IMR-90 (cell line): Measurements from ENCODE around the gene HNRNPLL. TPM values are rescaled to one million over a fixed set of nuclear protein-coding genes. Genes with fewer than 3 reads are reported as not detected.

Experiments
- ATAC-seq: fragments of 200-7000 bp; cut with Tn5 transposase; 2 replicates; pipeline ENCODE4 v1.9.1; 2020; ENCODE audit warnings: low read depth, mild to moderate bottlenecking, moderate library complexity
- BruUV-seq: library from RNA; stranded (reverse); fragments of 400-500 nt; replicated peaks from 2 replicates; lab custom pipeline; 2021; lab: Mats Ljungman, UMichigan
- CTCF ChIA-PET: fragments of 300-600 bp; formaldehyde crosslinking; extraction: SDS; loops from one replicate; lab custom pipeline; 2021; ENCODE audit warnings: antibody characterized with exemption; lab: Yijun Ruan, JAX
- POLR2A ChIA-PET: fragments of 300-600 bp; sonication (Branson Sonifier 250); formaldehyde crosslinking; loops from one replicate; lab custom pipeline; 2022; ENCODE audit warnings: antibody characterized with exemption; ENCODE audit not compliant: unreplicated experiment; lab: Charles Lee
- DNase-seq: peaks from one replicate; pipeline ENCODE4 v3.0.0; 2013
- H2AFZ ChIP-seq: replicated peaks from 2 replicates; pipeline ENCODE3; 2013; ENCODE audit warnings: low read length, mild to moderate bottlenecking; ENCODE audit not compliant: poor library complexity
- H2AK5ac ChIP-seq: 2 replicates; pipeline ENCODE4 v1.6.1; 2013; ENCODE audit warnings: low read depth, low read length, inconsistent platforms
- H2AK9ac ChIP-seq: replicated peaks from 2 replicates; pipeline ENCODE3; 2013; ENCODE audit warnings: mild to moderate bottlenecking, low read depth, low read length, moderate library complexity; ENCODE audit not compliant: poor library complexity
- H2BK120ac ChIP-seq: 2 replicates; pipeline ENCODE4 v1.6.1; 2013; ENCODE audit warnings: low read depth, low read length, inconsistent platforms
- H2BK15ac ChIP-seq: 3 replicates; pipeline ENCODE4 v1.6.1; 2013; ENCODE audit warnings: low read depth, low read length, inconsistent platforms
- H2BK20ac ChIP-seq: 2 replicates; pipeline ENCODE4 v1.6.1; 2013; ENCODE audit warnings: low read depth, mild to moderate bottlenecking, inconsistent platforms, low read length, moderate library complexity
- H2BK5ac ChIP-seq: 2 replicates; pipeline ENCODE4 v1.6.1; 2013; ENCODE audit warnings: mild to moderate bottlenecking, low read depth, low read length, inconsistent platforms; ENCODE audit not compliant: poor library complexity, severe bottlenecking
- H3K14ac ChIP-seq: replicated peaks from 2 replicates; pipeline ENCODE4 v1.6.1; 2013; ENCODE audit warnings: low read depth, low read length, inconsistent platforms
- H3K18ac ChIP-seq: 2 replicates; pipeline ENCODE4 v1.6.1; 2013; ENCODE audit warnings: low read depth, low read length, control low read depth
- H3K23ac ChIP-seq: 2 replicates; pipeline ENCODE4 v1.6.1; 2013; ENCODE audit warnings: low read depth, low read length, inconsistent platforms
- H3K27ac ChIP-seq: 2 replicates; pipeline ENCODE4 v1.5.1; 2013; ENCODE audit warnings: mild to moderate bottlenecking, control low read depth, low read length; ENCODE audit not compliant: insufficient read depth
- H3K27me3 ChIP-seq: 2 replicates; pipeline ENCODE4 v1.6.1; 2013; ENCODE audit warnings: low read length; ENCODE audit not compliant: control insufficient read depth, insufficient read depth
- H3K36me3 ChIP-seq: 2 replicates; pipeline ENCODE4 v1.6.1; 2013; ENCODE audit warnings: low read length, mixed read lengths; ENCODE audit not compliant: control insufficient read depth, insufficient read depth
- H3K4ac ChIP-seq: 2 replicates; pipeline ENCODE4 v1.6.1; 2013; ENCODE audit warnings: low read depth, low read length, inconsistent platforms
- H3K4me1 ChIP-seq: 2 replicates; pipeline ENCODE4 v1.6.1; 2013; ENCODE audit warnings: low read length, mixed read lengths; ENCODE audit not compliant: control insufficient read depth, insufficient read depth
- H3K4me2 ChIP-seq: 2 replicates; pipeline ENCODE4 v1.6.1; 2013; ENCODE audit warnings: low read depth, mild to moderate bottlenecking, control low read depth, low read length, moderate library complexity
- H3K4me3 ChIP-seq: 2 replicates; pipeline ENCODE4 v1.5.1; 2013; ENCODE audit warnings: low read depth, mild to moderate bottlenecking, control low read depth, low read length, moderate library complexity; ENCODE audit not compliant: insufficient read depth
- H3K56ac ChIP-seq: 2 replicates; pipeline ENCODE4 v1.6.1; 2013; ENCODE audit warnings: low read length, inconsistent platforms; ENCODE audit not compliant: insufficient read depth; ENCODE audit errors: extremely low read depth
- H3K79me1 ChIP-seq, 2 experiments: 2 replicates each; pipeline ENCODE4 v1.6.1; 2013; ENCODE audit warnings: low read length in 2 of 2, inconsistent platforms in 1 of 2, low read depth in 1 of 2
- H3K9ac ChIP-seq: 2 replicates; pipeline ENCODE4 v1.6.1; 2013; ENCODE audit warnings: low read depth, low read length, control low read depth
- H3K9me1 ChIP-seq: 2 replicates; pipeline ENCODE4 v1.6.1; 2013; ENCODE audit warnings: low read length, inconsistent platforms; ENCODE audit not compliant: insufficient read depth
- H3K9me3 ChIP-seq: 2 replicates; pipeline ENCODE4 v1.6.1; 2013; ENCODE audit warnings: low read length; ENCODE audit not compliant: control insufficient read depth, insufficient read depth
- H4K20me1 ChIP-seq: 2 replicates; pipeline ENCODE4 v1.6.1; 2013; ENCODE audit warnings: low read length, inconsistent platforms; ENCODE audit not compliant: insufficient read depth
- H4K5ac ChIP-seq: 2 replicates; pipeline ENCODE4 v1.6.1; 2013; ENCODE audit warnings: mild to moderate bottlenecking, low read depth, low read length, control low read depth
- H4K8ac ChIP-seq, 2 experiments: 2 replicates each; pipeline ENCODE4 v1.6.1; 2013; ENCODE audit warnings: low read depth in 2 of 2, low read length in 2 of 2, control low read depth in 1 of 2, inconsistent platforms in 1 of 2
- H4K91ac ChIP-seq: 2 replicates; pipeline ENCODE4 v1.6.1; 2013; ENCODE audit warnings: low read depth, low read length, inconsistent platforms; ENCODE audit not compliant: insufficient read depth
- BHLHE40 ChIP-seq: fragments of 150-350 bp; IDR thresholded peaks from 2 replicates; pipeline ENCODE4 v1.6.1; 2016; ENCODE audit warnings: mild to moderate bottlenecking, low read depth, low read length
- CEBPB ChIP-seq: IDR thresholded peaks from 2 replicates; pipeline ENCODE4 v1.6.1; 2012; ENCODE audit warnings: low read depth, low read length, improper control_type of control experiment
- CHD1 ChIP-seq: IDR thresholded peaks from 2 replicates; pipeline ENCODE4 v1.6.1; 2012; ENCODE audit warnings: low read depth, low read length, improper control_type of control experiment
- CTCF ChIP-seq: conservative IDR thresholded peaks from 2 replicates; pipeline ENCODE4 v1.5.1; 2012; ENCODE audit warnings: mild to moderate bottlenecking, low read depth, low read length, improper control_type of control experiment
- ELK1 ChIP-seq: fragments of 150-350 bp; IDR thresholded peaks from 2 replicates; pipeline ENCODE4 v1.6.1; 2016; ENCODE audit warnings: low read depth, mild to moderate bottlenecking, low read length, moderate library complexity, borderline replicate concordance
- FOS ChIP-seq: fragments of 150-350 bp; IDR thresholded peaks from 2 replicates; pipeline ENCODE4 v1.6.1; 2016; ENCODE audit warnings: low read depth, low read length
- MAFK ChIP-seq: IDR thresholded peaks from 2 replicates; pipeline ENCODE4 v1.6.1; 2012; ENCODE audit warnings: low read depth, low read length, improper control_type of control experiment
- MAZ ChIP-seq: IDR thresholded peaks from 2 replicates; pipeline ENCODE4 v1.6.1; 2012; ENCODE audit warnings: low read depth, mild to moderate bottlenecking, low read length, improper control_type of control experiment, moderate library complexity, borderline replicate concordance
- MXI1 ChIP-seq: IDR thresholded peaks from 2 replicates; pipeline ENCODE4 v1.6.1; 2012; ENCODE audit warnings: low read depth, mild to moderate bottlenecking, low read length, moderate library complexity, borderline replicate concordance
- NFE2L2 ChIP-seq: fragments of 150-350 bp; IDR thresholded peaks from 2 replicates; pipeline ENCODE4 v1.6.1; 2016; ENCODE audit warnings: low read depth, mild to moderate bottlenecking, low read length
- POLR2A ChIP-seq: IDR thresholded peaks from 2 replicates; pipeline ENCODE4 v1.6.1; 2012; ENCODE audit warnings: mild to moderate bottlenecking, low read depth, low read length
- RAD21 ChIP-seq: IDR thresholded peaks from 2 replicates; pipeline ENCODE4 v1.6.1; 2012; ENCODE audit warnings: low read length, improper control_type of control experiment
- RCOR1 ChIP-seq: IDR thresholded peaks from 2 replicates; pipeline ENCODE4 v1.6.1; 2012; ENCODE audit warnings: mild to moderate bottlenecking, low read length, improper control_type of control experiment; ENCODE audit not compliant: insufficient replicate concordance
- RFX5 ChIP-seq: IDR thresholded peaks from 2 replicates; pipeline ENCODE4 v1.8.0; 2012; ENCODE audit warnings: low read depth, mild to moderate bottlenecking, low read length, moderate library complexity
- SMC3 ChIP-seq: fragments of 150-350 bp; IDR thresholded peaks from 2 replicates; pipeline ENCODE4 v1.6.1; 2016; ENCODE audit warnings: low read depth, mild to moderate bottlenecking, antibody characterized with exemption, low read length, moderate library complexity
- USF2 ChIP-seq: fragments of 150-350 bp; IDR thresholded peaks from 2 replicates; pipeline ENCODE4 v1.6.1; 2017; ENCODE audit warnings: mild to moderate bottlenecking, antibody characterized with exemption, low read length, low read depth
- WGBS, 2 experiments: methylation state at CpG; one replicate each; pipeline versions ENCODE4 v1.1.5 to v1.1.7; 2013; ENCODE audit warnings: missing lambda C conversion rate in 2 of 2; ENCODE audit not compliant: insufficient read length in 1 of 2; ENCODE audit errors: extremely low coverage in 2 of 2; 5-methylcytosine and 5-hydroxymethylcytosine counted together
- dilution Hi-C: fragments of 300-500 bp; cut with HindIII; formaldehyde crosslinking; loops from one replicate; pipeline ENCODE4 v1.14.3; 2018; ENCODE audit warnings: low sequenced_read_pairs; ENCODE audit not compliant: unreplicated experiment
- in situ Hi-C: fragments of 300-500 bp; cut with MboI; formaldehyde crosslinking; loops from 3 replicates; pipeline ENCODE4 v1.14.3; 2019; ENCODE audit warnings: low sequenced_read_pairs, inconsistent platforms, mixed read lengths
- intact Hi-C: fragments of 100-400 bp; cut with micrococcal nuclease; formaldehyde crosslinking; loops from 2 replicates; pipeline ENCODE4 v1.10.0; 2022
- polyA plus RNA-seq, 3 experiments: library from polyadenylated mRNA; depleted of rRNA; stranded (reverse); fragments of >200 nt; gene quantifications; 2 replicates each; pipeline ENCODE4 v1.2.3, GENCODE V29; 2012; ENCODE audit warnings: low replicate concordance in 1 of 3
- total RNA-seq: library from RNA; depleted of rRNA; stranded (reverse); fragments of >200 nt; gene quantifications from 2 replicates; pipeline ENCODE4 v1.2.3, GENCODE V29; 2012

The HNRNPLL gene
- total and polyA plus RNA-seq, 2 of the 4 experiments (the other 2 are of a cell fraction), result 23.7 to 53.1 TPM

GRCh38 chr2:38626326-38627035 lies 23.8 kb upstream of the HNRNPLL start:
- Histone ChIP-seq H3K14ac (no peak overlapping the region), H3K9me3 (peaks cover 5% of the 10 kb centered on the region; the same call in 1 of the 2 replicates), H3K18ac (no peak overlapping the region), H2BK15ac (no peak overlapping the region), H4K5ac (no peak overlapping the region), H2BK5ac (no peak overlapping the region), H3K4me2 (no peak overlapping the region), H3K4me3 (no peak overlapping the region), H4K8ac (no peak overlapping the region), H3K27me3 (peaks cover 14% of the 10 kb centered on the region), H2AK9ac (no peak overlapping the region), H4K20me1 (no peaks in the 10 kb centered on the region), H3K36me3 (no peaks in the 10 kb centered on the region), H3K56ac (no peak overlapping the region), H3K4me1 (no peaks in the 10 kb centered on the region), H3K9me1 (no peaks in the 10 kb centered on the region), H4K91ac (no peak overlapping the region), H2AFZ (no peak overlapping the region), H3K79me1 (no peaks in the 10 kb centered on the region), H2BK120ac (no peak overlapping the region), H3K9ac (no peak overlapping the region), H2AK5ac (no peak overlapping the region), H3K27ac (no peak overlapping the region), H2BK20ac (no peak overlapping the region), H3K23ac (no peak overlapping the region), H3K4ac (no peak overlapping the region)
- no TSS peak for BruUV-seq
- CTCF ChIA-PET, result interaction anchor here (0.5 kb wide), 1 partner anchor 960 kb away, joined by 3 read pairs; no protein-coding TSS in a partner anchor
- in situ Hi-C loops, result no loop called here
- no peak for DNase-seq
- intact Hi-C loops, result no loop called here
- dilution Hi-C loops, result no loop called here
- POLR2A ChIA-PET, result no interaction called here
- WGBS, 2 experiments, result no CpG with 5 or more reads among the region's 7 CpGs
- TF ChIP-seq MAZ (no peak), POLR2A (no peak), BHLHE40 (no peak), CHD1 (no peak), RCOR1 (no peak), USF2 (no peak), CEBPB (no peak), SMC3 (no peak), FOS (no peak), RFX5 (no peak), CTCF (no peak), RAD21 (no peak), ELK1 (no peak), NFE2L2 (no peak), MAFK (no peak), MXI1 (no peak)
- no peak for ATAC-seq
